ENCODE results near the gene CEBPA.

The CEBPA gene

DNA sequence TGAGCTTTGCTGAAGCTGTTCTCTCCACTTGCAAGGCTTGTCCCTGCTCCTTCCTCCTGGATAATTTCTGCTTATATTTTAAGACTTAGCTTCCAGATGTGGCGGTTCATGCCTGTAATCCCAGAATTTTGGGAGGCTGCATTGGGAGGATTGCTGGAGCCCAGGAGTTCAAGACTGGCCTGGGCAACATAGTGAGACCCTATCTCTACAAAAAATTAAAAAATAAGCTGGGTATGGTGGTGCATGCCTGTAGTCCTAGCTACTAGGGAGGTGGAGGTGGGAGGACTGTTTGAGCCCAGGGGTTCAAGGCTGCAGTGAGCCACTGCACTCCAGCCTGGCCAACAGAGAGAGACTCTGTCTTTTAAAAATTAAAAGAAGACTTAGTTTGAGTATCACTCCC is 31.6 kb downstream of the CEBPA start:
- DNase-seq (ENCODE audit: low read depth): no peak

DNA sequence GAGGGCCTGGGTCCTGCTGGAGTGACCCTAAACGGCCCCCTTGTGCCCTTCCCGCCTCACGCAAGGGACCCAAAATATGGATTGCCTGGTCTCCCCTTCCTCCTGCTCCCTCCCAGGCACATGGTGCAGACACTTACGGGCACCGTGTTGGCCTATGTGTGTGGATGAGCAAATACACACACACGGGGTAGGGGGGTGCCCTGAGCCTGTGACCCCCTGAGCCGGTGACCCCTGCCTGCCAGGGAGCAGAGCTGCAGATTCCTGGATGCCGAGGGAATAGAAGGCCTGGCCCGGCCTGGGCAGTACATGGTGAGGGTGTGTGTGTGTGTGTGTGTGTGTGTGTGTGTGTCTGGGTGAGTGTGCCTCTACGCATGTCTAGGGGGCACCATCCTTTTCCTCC is 33.3 kb downstream of the CEBPA start:
- DNase-seq (ENCODE audit: low read depth): no peak

DNA sequence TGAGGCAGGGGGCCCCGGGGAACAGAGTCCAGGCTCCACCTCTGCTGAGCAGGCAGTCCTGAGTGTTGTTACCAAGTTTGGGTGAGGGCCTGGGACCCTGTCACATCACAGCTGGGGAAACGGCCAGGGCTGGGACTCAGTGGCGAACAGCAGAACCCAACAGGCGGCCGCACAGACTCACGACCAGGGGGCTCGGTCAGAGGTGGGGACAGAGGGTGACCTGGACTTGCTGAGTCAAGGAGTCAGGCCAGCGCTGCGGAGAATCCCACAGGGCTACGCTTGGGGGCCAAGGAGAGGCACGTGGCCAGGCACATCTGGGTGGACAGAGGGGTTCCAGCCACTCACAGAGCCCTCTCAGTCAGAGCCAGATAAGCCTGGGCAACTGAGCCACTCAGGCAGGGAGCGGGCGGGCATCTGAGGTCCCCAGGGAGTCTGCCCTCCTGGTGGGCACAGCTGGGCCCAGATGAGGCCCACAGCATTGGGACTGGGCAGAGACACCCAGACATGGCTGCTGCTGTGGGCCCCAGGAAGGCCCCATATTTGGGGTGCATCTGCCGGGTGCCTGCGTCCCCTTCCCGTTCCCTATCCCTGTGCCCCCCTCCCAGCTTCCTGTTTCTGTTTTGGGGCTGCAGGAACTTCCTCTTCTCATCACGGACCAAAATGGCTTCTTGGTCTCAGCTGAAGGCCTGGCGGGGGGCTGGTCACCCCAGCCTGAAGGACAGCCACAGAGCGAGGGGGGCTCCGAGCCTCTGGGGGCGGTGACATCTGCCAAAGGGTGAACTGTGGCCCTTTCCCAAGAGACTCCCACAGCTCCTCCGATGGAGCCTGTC is 34.0 kb downstream of the CEBPA start:
- no peak for DNase-seq (ENCODE audit: low read depth)

DNA sequence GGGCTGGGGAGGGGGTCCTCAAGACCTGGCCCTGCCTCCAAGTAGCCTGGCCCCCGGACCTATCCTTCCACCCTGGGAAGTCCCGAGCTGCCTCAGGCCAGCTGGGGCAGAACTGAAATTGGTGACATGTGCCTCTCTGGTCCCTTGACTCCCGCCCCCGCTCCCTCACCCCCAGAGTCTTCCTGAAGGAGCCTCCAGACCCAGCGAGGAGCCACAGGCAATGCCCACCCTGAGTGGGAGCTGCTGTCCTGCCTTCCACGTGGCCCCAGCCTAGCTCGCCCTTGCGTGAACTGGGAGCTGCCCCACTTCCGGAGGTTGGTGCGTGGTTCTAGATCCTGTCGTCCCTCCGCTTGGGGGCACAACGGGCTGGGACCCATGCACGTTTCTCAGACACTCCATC is 34.6 kb downstream of the CEBPA start:
- DNase-seq (ENCODE audit: low read depth): no peak

DNA sequence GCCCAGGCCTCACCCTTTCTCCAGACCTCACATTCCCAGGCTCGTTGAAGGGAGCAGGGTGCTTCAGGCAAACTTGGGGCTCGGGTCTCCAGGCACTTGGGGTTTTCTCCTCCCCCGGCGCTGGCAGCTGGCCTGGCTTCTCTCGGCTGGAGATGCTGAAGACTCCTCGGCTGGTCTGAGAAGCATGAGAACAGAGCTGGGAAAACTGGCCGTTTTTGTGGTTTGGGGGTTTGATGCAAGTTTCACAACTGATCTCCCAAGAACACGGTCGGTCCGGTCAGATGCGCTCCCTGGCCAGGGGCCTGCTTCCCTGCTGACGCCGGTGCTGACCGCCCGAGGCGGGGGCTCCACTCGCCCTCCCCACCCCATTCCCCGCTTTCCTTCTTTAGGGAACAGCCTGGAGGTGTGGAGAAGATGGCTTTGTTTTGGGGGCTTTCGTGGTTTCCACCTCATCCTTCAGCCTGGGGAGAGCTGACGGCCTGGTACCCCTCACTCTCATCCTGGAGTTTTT is 35.3 kb downstream of the CEBPA start:
- DNase-seq (ENCODE audit: low read depth): no peak

DNA sequence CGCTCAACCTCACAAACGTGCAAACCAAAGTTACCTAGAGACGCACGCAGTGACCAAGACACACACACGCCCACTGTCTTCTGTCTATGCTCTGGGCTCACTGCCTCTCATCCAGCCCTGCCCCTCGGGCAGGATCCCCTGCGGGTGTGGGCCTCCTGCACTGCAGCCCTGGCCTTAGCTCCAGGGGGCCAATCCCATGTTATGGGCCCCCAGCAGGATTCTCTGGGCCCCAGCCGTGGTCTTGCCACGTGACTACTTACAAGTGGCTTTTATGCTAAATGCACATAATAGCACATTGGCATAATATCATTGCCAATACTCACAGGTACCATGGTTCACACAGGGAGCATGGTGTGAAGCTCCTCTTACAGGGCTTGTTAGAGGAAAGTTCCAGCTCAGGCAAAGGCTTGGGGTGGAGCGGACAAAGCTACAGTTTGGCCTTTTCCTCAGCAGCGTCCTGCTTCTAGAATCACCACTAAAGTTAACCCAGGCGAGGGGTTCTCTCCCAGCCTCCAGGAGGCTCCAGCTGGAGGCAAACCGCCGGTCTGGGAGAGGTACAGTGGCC is 37.4 kb downstream of the CEBPA start:
- DNase-seq (ENCODE audit: low read depth): no peak

DNA sequence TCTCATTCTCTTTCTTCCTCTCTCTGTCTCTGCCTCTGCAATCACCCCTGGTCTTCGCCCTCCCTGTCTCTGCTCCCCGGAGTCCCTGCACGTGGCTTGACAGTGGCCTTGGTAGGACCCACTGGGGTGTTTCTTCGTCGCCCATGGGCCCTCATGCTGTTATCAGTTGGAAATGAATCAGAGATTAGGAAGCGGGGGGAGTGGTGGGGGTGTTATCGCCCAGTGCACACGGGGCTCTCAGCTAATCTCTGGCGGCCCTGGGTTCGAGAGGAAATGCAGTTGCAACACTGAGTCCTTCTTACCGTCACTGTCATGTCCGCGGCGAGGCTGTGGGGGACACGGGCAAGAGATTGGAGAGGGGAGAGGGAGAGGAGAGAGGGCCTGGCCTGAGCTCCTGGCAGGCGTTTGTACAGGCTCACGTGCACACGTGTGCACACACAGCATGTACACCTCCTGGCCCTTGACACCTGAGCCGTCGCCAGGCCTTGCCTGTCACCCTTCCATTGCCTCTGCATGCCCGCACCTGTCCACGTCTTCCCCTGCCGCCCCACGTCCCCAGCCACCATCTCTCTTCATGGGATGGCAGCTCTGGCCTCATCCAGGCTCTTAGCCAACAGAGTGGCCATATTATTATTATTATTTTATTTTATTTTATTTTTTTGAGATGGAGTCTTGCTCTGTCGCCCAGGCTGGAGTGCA is 38.9 kb downstream of the CEBPA start:
- DNase-seq (ENCODE audit: low read depth): no peak

DNA sequence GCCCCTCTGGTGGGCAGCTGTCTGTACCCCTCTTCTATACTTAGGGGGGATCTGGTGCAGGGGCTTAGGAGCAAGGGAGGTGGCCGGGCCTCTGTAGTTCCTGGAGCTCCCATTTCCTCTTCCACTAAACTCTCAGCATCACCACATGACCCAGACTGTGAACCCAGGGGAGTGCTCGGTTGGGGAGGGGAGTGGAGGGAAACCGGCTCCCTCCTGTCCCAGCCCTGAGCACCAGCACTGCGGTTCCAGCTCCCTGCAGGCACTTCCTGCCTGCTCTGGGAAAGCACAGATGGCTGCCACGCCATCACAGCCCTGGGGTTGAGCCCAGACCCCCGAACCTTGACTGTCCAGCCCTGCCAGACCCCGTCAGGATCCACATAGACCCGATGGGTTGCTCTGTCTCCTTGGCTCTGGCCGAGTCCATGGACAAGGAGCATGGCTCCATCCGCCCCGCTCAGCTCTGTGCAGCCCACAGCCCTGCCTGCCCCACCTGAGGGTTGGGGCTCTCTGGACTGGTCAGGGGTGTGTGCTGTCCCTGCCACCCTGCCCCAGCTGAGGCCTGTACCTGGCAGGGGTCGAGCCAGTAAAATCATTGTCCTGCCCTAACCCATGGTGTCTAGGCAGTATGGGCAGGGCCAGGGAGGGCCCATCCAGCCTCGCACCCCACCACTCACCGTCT is 40.7 kb downstream of the CEBPA start:
- no peak for DNase-seq (ENCODE audit: low read depth)

DNA sequence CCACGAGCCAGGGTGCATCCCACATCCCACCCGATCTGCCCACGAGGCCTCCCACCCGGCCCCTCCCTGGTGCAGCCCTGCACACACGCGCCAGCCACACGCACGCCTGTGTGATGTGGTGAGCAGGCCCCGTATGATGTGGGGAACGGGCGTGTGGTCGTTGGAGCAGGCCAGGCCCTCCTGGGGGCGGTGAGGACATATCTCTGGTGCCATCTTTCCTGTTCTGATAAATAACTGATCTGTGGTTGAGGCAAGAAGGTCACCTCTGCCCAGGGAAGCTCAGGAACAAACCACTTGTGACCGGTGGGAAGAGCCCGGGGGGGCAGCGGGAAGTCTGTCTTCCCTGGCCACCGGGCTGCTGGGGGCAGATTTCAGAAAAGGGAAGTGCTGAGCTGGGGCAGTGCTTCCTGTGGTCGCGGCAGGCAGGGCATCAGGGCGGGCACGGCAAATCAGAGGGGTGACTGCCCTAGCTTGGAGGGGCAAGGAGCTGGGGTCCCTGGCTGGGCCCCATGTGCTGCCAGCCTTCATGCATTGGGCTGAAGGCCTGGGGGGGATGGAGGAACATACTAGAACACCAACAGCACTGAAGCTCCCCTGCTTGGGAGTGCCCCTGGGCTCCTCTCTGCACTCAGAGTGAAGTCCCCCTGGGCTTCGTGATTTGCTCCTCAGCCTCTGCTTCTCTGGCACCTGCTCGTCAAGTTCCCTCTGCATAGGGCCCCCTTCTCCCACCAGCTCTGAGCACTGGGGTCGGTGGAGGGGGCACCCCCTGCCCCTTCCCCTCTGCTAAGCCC is 41.5 kb downstream of the CEBPA start:
- no peak for DNase-seq (ENCODE audit: low read depth)

DNA sequence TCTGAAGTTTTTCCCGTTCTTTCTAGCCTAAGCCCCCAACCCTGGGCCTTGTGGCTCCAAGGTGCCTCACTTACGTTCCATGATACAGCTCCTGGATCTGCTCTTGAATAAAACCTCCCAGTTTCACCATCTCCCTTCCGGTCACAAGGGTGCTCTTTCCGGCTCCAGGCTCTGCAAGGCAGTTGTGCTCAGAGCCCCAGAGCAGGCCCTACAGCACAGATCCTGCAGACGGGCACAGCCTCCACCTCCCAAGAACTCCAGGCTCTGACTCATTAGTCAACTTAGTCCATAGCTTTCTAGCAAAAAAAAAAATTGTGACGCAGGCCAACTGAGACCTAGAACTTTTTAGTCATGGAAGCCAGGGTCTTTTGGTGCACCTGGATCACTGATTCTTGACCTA is 42.8 kb downstream of the CEBPA start:
- DNase-seq (ENCODE audit: low read depth): no peak

DNA sequence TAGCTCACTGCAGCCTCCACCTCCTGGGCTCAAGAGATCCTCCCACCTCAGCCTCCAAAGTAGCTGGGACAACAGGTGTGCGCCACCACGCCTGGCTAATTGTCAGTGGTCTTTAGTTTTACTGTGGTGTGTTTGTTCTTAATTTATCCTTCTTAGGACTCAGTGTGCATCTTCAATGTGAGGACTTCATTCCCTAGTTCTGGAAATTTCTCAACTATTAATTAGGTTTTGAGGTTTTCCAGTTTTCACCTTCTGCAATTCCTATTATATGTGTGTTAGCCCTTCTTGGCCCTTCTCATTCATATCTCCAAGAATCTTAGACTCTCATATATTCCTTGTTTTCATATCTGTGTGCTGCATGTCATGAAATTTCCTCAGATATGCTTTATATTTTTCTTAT is 44.5 kb downstream of the CEBPA start:
- no peak for DNase-seq (ENCODE audit: low read depth)

DNA sequence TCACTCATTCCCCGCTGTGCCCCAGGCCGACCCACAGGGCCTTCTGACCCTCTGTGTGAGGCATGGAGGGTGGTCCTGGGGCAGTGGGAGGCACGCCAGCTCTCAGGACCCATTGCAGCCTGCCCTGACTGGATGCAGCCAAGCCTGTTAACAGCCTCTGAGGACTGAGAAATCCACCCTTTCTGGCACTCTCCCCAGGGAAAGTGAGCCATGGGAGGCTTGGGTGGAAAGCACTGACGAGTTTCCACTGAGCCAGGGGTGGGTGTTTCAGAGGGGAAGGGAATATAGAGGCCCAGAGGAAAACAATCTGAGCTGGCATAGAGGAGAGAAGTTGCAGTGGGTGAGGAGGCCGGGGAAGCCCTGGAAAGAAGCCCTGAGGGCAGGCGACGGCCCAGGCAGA is 46.1 kb downstream of the CEBPA start:
- DNase-seq (ENCODE audit: low read depth): no peak

DNA sequence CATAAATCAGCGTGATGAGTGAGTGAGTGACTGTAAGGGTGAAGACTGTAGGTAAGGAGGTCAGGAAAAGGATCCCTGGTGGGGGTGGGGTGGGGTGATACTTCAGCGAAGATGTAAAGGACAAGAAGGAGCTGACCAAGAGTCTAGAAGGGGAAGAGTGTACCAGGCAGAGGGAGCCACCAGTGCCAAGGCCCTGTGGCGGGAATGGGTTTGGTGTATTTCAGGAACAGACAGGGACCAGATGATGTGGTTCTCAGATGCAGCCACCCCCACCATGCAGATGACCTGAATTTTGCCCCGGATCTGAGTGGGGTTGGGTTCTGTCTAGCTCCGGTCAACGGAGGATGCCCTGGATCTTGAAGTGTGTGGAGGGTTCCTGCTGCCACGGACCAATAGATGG is 46.6 kb downstream of the CEBPA start:
- no peak for DNase-seq (ENCODE audit: low read depth)

DNA sequence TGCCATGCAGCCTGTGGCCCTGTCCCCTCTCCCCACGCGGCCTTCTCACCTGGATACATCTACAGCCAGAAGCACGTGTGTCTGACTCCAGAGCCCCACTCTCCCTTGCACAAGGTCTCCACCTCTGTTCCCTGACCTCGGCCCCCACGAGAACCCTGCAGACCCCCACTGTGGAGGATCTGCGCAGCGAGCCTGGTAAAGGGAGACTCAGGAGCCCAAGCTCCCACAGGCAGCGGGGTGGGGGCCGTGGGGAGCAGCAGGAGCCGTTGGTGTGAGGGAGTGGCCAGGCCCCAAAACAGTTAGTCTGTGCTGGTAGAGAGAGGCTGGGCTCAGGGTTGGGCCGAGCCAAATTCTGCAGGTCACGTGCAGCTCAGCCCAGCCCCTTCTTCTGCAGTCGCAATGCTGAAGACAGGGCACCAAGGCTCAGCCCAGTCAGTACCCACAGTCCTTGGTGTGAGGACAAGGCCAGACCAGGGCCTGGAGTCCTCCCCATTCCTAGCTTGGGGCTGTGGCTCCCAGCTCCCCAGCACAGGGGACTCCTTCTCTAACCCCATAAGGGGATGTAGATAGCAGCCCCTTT is 48.0 kb downstream of the CEBPA start:
- DNase-seq (ENCODE audit: low read depth): no peak

DNA sequence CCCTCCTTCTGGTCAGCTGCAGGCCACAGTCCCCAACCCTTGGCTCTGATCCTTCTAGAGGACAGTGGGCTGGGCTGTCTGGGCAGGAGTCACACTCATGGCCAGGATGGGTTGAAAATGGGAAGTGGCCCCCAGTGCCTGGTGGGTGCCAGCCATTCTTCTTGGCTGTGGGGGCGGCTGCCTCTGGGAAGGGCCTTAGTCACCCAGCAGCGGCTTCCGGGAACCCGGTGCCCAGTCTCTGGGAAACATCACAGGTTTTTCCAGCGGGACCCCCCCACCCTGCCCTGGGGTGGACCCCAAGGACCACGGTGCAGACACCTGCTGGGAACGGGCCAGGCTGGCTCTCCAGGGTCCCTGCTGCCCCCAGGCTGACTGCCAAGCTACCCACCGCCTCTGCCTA is 49.4 kb downstream of the CEBPA start:
- DNase-seq (ENCODE audit: low read depth): no peak

DNA sequence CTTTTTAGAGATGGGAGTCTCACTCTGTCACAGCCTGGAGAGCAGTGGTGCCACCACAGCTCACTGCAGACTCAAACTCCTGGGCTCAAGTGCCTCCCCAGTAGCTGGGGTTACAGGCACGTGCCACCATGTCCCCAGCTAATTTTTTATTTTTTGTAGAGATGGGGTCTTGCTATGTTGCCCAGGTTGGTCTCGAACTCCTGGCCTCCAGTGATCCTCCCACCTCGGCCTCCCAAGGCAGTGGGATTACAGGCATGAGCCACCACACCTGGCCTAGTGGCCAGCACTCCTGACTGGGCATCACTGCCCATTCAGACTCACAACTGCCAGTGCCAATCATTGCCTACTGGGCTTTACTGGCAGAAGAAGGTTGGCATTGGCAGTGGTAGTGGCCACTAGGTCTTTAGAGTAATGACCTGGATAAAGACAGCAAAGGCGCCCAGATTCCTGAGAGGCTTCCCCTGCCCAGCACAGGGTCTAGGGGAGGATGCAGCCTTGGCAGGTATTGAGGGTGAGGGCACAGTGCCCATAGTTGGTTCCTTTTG is 49.8 kb downstream of the CEBPA start:
- no peak for DNase-seq (ENCODE audit: low read depth)

DNA sequence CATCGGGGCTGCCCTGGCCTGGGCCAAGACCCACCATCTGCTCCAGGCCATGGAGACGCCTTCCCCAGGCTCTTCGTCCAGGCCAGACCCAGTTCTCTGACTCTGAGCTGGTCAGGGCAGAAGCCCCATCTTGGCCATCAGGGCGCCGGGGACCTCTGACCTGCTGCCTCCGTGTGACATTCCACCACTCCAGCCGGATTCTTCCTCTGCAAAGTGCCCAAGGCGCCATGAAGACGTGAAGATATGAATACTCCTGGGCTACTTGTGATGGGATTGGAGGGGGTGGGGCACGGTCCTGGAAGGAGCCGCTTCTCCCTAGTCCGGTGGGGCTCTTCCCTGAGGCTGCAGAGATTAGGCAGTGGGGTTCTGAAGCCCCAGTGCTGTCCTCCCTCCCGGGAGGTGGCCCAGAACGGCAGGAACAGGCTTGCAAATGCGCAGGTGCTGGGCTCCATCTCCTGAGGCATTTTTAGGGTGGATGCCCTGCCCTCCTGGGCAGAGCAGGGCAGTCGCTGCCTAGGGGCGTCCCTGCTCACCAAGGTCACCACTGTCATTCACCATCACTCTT is 50.7 kb downstream of the CEBPA start:
- no peak for DNase-seq (ENCODE audit: low read depth)

DNA sequence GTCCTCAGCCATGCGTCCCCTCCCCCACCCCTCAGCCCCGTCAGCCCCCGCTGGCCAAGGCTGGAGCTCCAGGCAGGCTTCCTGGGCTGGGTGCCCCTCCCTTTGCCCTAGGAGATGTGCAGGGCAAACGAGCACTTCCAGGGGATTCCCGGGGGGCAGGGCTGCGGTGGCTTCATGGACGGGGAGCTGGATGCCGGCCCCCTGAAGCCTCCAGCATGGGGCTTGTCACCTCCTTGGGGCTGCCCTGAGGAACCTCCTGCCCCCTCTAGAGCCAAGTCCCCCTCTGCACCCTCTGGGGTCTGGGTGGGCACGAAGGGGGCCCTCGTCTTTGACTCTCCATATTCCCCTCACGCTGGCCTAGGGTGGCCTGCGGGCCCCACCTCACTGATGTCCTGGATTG is 51.3 kb downstream of the CEBPA start:
- DNase-seq (ENCODE audit: low read depth): no peak

DNA sequence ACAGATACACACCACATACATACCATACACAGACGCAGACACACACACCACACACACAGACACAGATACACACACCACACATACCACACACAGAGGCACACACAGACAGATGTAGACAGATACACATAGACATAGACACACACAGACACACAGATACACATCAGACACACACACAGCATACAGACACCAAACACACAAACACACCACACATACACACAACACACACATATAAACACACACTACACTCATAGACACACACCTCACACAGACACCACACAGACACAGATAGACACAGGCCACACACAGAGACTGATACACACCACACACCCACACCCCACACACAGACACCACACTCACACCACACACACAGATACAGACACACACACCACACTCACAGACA is 51.8 kb downstream of the CEBPA start:
- DNase-seq (ENCODE audit: low read depth): no peak
